Bronchial epithelial cell (primary cell): ENCODE data around the gene DCAF8L2. TPM values are rescaled to one million over a fixed set of nuclear protein-coding genes. Genes with fewer than 3 reads are reported as not detected.

ENCODE experiments used
- DNase-seq: peaks from one replicate; pipeline ENCODE4 v3.0.0-alpha.2; 2010; ENCODE audit warnings: low read depth
- FAIRE-seq: peaks from 2 replicates; lab custom pipeline; 2011; peaks lifted over from hg19 to GRCh38; lab: Jason Lieb, UNC
- H3K27me3 ChIP-seq: 2 replicates; pipeline ENCODE4 v1.5.1; 2011; ENCODE audit warnings: low read length; ENCODE audit not compliant: control insufficient read depth, insufficient read depth
- H3K36me3 ChIP-seq: 2 replicates; pipeline ENCODE4 v1.5.1; 2011; ENCODE audit warnings: low read length; ENCODE audit not compliant: control insufficient read depth, insufficient read depth
- H3K4me3 ChIP-seq: 2 replicates; pipeline ENCODE4 v1.5.1; 2011; ENCODE audit warnings: mild to moderate bottlenecking, low read depth, low read length, control low read depth
- CTCF ChIP-seq: IDR thresholded peaks from 2 replicates; pipeline ENCODE4 v1.5.1; 2011; ENCODE audit warnings: mild to moderate bottlenecking, moderate library complexity, low read length, control low read depth, inconsistent platforms; ENCODE audit not compliant: insufficient read depth, severe bottlenecking
- total RNA-seq: library from RNA; depleted of rRNA; stranded (reverse); fragments of >200 nt; gene quantifications from 2 replicates; pipeline ENCODE4 v1.2.1, GENCODE V29; 2014

The DCAF8L2 gene
- total RNA-seq, 1 donor from 2014 or later, result not detected

- FAIRE-seq (no peak), DNase-seq (no peak)
- Histone ChIP-seq H3K4me3 (no peak overlapping the region), H3K36me3 (no peaks in the 10 kb centered on the region), H3K27me3 (no peaks in the 10 kb centered on the region)
- no peak for TF ChIP-seq CTCF
These were observed 206.6 kb downstream of the DCAF8L2 start for GRCh38 chrX:27796640-27797257.

- DNase-seq (no peak), FAIRE-seq (no peak)
- no peak overlapping the region for H3K4me3 ChIP-seq
- no peaks in the 10 kb centered on the region for H3K27me3 ChIP-seq
- no peak for TF ChIP-seq CTCF
- H3K36me3 ChIP-seq, result no peaks in the 10 kb centered on the region
These were observed 207.4 kb downstream of the DCAF8L2 start for GRCh38 chrX:27797575-27797974.

Other genes starting within 250 kb of the DCAF8L2 start
- not detected in 2 replicates for gene PPP4R3C, start 127.0 kb upstream of the DCAF8L2 start, total RNA-seq
- not detected in 2 replicates for gene MAGEB10, start 217.6 kb downstream of the DCAF8L2 start, total RNA-seq